GM12892 (cell line): ENCODE results near the gene NHERF2.

Experiments
- POLR2A ChIP-seq: IDR thresholded peaks from 2 replicates; pipeline ENCODE4 v1.6.1; 2011; ENCODE audit warnings: low read depth, low read length, control low read depth
- POLR2AphosphoS5 ChIP-seq: IDR thresholded peaks from 2 replicates; pipeline ENCODE4 v1.6.1; 2011; ENCODE audit warnings: low read depth, low read length, control low read depth

- TF ChIP-seq POLR2A = no peak
- no peak for TF ChIP-seq POLR2AphosphoS5
These were observed 19.4 kb upstream of the NHERF2 start for GRCh38 chr16:2007081-2007836.
